NCI-H1436 (cell line): Measurements from ENCODE around the gene RAP1GAP.
"Not testable (repeated sequence)": the region's sequence is repeated elsewhere in the genome, so short reads cannot be mapped to it uniquely, and the experiment has no call there.

Experiments
- DNase-seq: peaks from one replicate; lab custom pipeline; 2025; lab: John Stamatoyannopoulos, UW

The RAP1GAP gene

GRCh38 chr1:21644348-21644747 lies 24.8 kb downstream of the RAP1GAP start:
- no peak for DNase-seq

- no peak for DNase-seq
Measured at GRCh38 chr1:21643624-21644023, 25.5 kb downstream of the RAP1GAP start.

- DNase-seq = no peak
Measured at GRCh38 chr1:21641967-21642739, 27.0 kb downstream of the RAP1GAP start.

GRCh38 chr1:21641537-21641936 lies 27.6 kb downstream of the RAP1GAP start:
- no peak for DNase-seq

GRCh38 chr1:21641076-21641475 lies 28.1 kb downstream of the RAP1GAP start:
- no peak for DNase-seq

GRCh38 chr1:21640653-21641052 lies 28.5 kb downstream of the RAP1GAP start:
- DNase-seq = no peak

- no peak for DNase-seq
Measured at GRCh38 chr1:21639594-21640041, 29.5 kb downstream of the RAP1GAP start.

GRCh38 chr1:21638531-21639341 lies 30.4 kb downstream of the RAP1GAP start:
- DNase-seq = no peak

- DNase-seq = no peak
Measured at GRCh38 chr1:21637514-21637913, 31.6 kb downstream of the RAP1GAP start.

GRCh38 chr1:21636029-21636428 lies 33.1 kb downstream of the RAP1GAP start:
- DNase-seq = no peak

GRCh38 chr1:21634806-21635535 lies 34.2 kb downstream of the RAP1GAP start:
- no peak for DNase-seq

GRCh38 chr1:21633992-21634805 lies 35.0 kb downstream of the RAP1GAP start:
- DNase-seq = no peak

GRCh38 chr1:21633141-21633755 lies 35.9 kb downstream of the RAP1GAP start:
- no peak for DNase-seq

GRCh38 chr1:21631944-21632887 lies 36.9 kb downstream of the RAP1GAP start:
- peak; percentile 63 for DNase-seq

- DNase-seq = not testable (repeated sequence)
Measured at GRCh38 chr1:21631590-21631943, 37.6 kb downstream of the RAP1GAP start.

- no peak for DNase-seq
Measured at GRCh38 chr1:21630571-21631343, 38.4 kb downstream of the RAP1GAP start.

- no peak for DNase-seq
Measured at GRCh38 chr1:21629971-21630370, 39.2 kb downstream of the RAP1GAP start.

GRCh38 chr1:21628798-21629393 lies 40.3 kb downstream of the RAP1GAP start:
- DNase-seq = no peak

- DNase-seq = no peak
Measured at GRCh38 chr1:21626921-21627339, 42.2 kb downstream of the RAP1GAP start.
